Measurements from ENCODE around the gene P2RY6.

The P2RY6 gene

DNA sequence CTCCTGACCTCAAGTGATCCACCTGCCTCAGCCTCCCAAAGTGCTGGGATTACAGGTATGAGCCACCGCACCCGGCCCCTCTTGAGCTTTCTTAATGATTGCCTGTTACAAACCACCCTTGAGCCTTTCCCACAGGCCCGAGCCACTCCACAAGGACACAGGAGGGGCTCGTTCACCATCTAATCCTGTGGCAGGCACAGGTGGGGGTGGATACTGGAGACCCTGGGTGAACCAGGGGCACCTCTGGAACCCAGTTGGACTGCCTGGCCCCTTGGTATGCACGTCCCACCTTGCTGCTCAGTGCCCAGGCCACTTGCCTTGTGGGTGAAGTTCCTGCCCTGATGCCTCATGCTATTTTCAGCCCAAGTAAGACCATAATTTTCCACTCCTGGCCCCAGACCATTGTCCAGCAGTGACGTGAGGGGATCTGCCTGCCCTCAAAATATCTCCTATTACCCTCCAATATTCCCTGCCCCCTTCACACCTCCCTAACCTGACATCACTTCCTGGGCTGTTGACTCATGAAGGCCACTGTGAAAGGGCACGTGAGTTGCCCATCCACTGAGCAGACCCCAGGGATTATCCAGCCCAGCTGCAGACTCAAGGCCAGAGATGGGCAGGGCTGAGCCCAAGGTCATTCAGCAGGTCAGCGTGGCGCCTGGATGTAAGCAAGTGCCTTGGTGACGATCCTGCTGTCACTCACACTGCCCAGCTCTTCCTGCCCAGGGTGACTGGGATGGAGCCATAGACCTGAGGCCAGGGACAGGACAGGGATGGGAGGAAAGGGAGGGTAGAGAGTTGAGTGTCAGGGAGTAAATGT lies 34.5 kb upstream of the P2RY6 start:
- DNase-seq (ENCODE audit: low spot score), result no peak

DNA sequence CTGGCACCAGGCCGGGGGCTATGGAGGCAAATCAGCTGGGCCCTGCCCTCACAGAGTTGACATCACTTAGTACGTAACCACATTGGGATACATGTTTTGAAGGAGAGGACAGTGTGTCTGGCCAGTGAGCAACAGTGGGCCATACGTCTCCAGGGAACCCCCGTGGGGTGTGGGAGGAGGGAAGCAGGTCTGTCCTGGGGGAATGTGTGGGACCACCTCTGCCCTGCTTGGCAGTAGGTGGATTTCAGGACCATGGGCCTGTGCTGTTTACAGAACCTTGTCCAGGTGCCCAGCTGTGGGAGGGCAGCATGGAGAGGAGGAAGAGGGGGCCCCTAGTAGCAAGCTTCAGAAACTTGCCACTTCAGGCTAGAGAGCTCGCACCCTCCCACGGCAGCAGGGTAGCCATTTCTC lies 33.0 kb upstream of the P2RY6 start:
- DNase-seq (ENCODE audit: low spot score), result no peak

DNA sequence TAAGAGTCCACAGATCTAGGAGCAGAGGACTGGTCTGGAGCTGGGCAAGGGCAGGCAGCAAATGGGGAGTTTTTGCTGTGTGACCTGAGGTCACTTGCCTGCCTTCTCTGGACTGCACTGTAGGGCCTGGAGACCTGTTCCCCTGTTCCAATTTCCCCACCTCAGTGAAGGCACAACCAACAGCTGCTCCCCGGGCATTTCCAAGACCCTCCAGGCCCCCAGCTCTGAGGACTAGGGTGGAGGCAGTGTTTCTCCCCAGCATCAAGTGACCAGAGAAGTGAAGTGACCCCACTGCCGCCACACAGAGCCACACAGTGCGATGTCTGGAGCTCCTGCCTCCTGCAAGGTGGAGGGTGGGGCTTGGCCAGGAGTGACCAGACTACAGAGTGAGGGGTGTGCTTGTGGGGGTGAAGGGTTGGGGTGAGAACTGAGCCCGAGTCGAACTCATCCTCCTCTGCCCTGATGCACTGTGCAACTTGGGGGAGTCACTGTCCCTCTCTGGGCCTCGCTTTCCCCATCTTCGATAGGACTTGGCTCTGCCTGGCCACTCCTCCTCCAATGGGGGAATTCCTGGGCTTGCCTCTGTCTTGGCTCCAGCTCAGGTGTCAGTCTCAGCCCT lies 32.5 kb upstream of the P2RY6 start:
- DNase-seq (ENCODE audit: low spot score), result no peak

DNA sequence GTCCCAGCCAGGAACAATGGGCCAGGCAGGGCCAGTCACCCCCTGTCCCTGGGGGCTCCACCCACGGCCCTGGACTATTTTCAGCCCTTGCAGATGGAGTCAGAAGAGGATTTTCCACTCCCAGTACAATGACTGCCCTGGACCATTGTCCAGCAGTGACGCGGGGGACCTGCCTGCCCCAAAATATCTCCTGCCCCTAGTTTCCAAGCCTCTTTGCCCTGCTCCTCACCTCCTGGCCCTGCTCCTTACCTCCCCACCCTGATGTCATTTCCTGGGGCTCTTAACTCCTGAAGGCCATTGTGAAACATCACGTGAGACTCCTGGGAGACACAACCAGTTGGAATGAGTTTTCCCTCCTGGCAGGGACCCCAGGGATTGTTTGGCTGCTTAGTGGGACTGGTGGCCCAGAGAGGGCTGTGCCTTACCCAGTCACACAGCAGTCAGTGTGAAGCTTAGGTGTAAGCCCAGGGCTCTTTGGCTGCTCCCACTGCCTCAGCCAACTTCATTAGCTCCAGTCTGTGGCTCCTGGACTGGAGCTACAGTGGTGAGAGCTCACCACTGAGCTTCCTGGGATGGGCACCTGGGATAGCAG lies 31.9 kb upstream of the P2RY6 start:
- no peak for DNase-seq (ENCODE audit: low spot score)

GRCh38 chr11:73241300-73241699 lies 30.8 kb upstream of the P2RY6 start:
- DNase-seq (ENCODE audit: low spot score), result no peak

- peak; percentile 74 for DNase-seq (ENCODE audit: low spot score)
Observed at GRCh38 chr11:73242251-73243092, 29.7 kb upstream of the P2RY6 start.

GRCh38 chr11:73243093-73243485 lies 29.0 kb upstream of the P2RY6 start:
- DNase-seq (ENCODE audit: low spot score), result no peak

DNA sequence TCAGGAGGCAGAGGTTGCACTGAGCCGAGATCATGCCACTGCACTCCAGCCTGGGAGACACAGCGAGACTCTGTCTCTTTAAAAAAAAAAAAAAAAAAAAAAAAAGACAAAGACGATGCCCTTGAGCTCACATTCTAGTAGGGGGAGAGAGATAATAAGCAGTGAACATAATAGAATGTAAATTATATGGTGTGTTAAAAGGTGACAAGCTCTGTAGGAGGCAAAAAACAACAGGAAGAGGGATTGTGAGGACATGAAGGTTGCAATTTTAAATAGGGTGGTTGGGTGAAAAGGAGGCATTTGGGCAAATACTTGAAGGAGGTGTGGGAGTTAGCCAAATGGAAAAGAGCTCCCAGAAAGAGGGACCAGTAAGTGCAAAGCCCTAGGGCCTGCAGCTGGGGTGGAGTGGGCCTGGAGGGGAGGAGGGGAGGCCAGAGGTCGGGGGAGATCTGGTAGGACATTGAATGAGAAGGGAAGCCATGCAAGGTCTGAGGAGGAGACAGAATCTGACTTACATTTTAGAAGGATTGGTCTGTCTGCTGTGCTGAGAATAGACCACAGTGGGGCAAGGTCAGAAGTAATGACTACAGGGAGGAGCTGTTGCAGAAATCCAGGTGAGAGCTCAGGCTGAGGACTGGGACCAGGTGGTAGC lies 27.4 kb upstream of the P2RY6 start:
- no peak for DNase-seq (ENCODE audit: low spot score)

- DNase-seq (ENCODE audit: low spot score), result no peak
Observed at GRCh38 chr11:73245461-73245860, 26.7 kb upstream of the P2RY6 start.

DNA sequence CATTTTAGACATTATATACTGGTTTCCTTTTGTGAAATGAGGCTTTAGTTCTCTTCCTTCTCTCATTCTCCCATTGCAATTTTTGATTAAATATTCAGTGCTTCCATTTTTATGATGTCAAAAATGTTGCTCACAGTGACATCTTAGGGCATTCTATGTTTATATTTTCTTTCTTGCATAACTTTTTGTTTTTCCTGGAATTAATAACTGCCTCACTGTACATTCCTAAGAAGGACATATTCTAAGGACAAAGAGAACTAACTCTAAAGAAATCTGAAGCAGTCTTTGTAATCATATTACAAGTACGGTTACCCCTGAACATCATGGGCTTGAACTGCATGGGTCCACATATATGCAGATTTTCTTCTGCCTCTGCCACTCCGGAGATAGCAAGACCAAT lies 25.8 kb upstream of the P2RY6 start:
- DNase-seq (ENCODE audit: low spot score), result no peak

DNA sequence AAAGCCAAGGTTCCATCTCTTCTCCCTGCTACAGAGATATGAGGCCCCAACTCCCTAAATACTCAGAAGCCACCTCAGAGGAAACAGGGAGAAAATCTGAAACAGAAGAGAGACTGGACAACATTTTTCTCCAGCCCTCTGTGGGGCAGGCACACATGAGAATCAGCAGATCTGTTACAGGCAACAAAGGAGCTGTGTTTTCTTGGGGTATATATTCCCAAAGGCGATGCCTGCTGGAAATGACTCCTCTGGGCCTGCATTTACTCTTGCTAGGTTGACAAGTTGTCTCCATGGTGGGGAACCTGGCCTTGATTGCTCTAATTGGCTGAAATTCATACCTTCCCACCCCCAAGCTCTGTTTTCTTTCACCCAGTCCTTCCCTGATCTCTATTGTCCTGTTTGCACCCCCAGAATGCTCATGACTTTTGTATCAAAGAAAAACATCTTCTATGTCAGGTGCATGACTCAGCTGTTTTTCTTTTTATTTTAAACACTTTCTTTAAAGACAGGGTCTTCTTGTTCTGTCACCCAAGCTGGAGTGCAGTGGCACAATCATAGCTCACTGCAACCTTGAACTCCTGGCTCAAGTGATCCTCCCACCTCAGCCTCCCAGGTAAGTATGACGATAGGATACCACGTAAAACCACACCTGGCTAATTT lies 23.5 kb upstream of the P2RY6 start:
- no peak for DNase-seq (ENCODE audit: low spot score)

- no peak for DNase-seq (ENCODE audit: low spot score)
Observed at GRCh38 chr11:73249304-73249703, 22.8 kb upstream of the P2RY6 start.

DNA sequence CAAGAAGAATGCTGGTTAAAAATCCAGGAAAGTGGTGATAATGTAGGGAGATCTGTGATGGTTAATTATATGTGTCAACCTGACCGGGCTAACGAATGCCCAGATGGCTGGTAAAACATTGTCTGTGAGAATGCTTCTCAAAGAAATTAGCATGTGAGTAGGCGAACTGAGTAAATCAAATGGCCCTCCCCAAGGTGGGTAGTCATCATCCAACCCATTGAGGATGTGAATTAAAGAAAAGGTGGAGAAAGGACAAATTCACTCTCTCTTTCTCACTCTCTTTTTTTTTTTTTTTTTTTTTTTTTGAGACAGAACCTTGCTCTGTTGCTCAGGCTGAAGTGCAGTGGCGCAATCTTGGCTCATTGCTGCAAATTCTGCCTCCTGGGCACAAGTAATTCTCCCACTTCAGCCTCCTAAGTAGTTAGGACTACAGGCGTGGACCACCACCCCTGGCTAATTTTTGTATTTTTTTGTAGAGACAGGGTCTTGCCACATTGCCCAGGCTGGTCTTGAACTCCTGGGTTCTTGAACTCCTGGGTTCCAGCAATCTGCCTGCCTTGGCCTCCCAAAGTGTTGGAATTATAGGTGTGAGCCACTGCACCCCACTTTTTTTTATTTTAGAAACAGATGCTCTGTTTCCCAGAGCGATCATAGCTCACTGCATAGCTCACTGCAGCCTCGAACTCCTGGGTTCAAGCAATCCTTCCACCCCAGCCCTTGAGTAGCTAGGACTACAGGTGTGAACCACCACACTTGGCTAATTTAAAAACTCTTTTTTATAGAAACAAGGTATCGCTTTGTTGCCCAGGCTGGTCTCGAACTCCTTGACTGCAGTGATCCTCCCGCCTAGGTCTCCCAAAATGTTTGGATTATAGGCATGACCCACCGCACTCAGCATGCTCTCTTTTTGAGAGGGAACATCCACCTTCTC lies 22.0 kb upstream of the P2RY6 start:
- no peak for DNase-seq (ENCODE audit: low spot score)

GRCh38 chr11:73252577-73253191 lies 19.5 kb upstream of the P2RY6 start:
- DNase-seq (ENCODE audit: low spot score), result peak; percentile 49

- DNase-seq (ENCODE audit: low spot score), result peak; percentile 21
Observed at GRCh38 chr11:73257342-73258103, 14.6 kb upstream of the P2RY6 start.

- DNase-seq (ENCODE audit: low spot score), result no peak
Observed at GRCh38 chr11:73258104-73259035, 13.8 kb upstream of the P2RY6 start.

GRCh38 chr11:73259406-73260126 lies 12.6 kb upstream of the P2RY6 start:
- no peak for DNase-seq (ENCODE audit: low spot score)
